CD14-positive monocyte (primary cell): ENCODE results near the gene FHIT. TPM values are rescaled to one million over a fixed set of nuclear protein-coding genes. Genes with fewer than 3 reads are reported as not detected.

ENCODE experiments used
- DNase-seq, 3 donors: peaks; one replicate each; pipeline ENCODE4 v3.0.0-alpha.2; 2011 to 2022
- H2AFZ ChIP-seq: 2 replicates; pipeline ENCODE4 v1.6.0; 2012; ENCODE audit warnings: mild to moderate bottlenecking, low read depth, low read length, inconsistent platforms; ENCODE audit not compliant: insufficient read depth, poor library complexity, severe bottlenecking
- H3K27ac ChIP-seq, 2 donors: 1 replicate in 1 of 2; 2 replicates in 1 of 2; pipeline ENCODE4 v1.5.1; 2012 to 2013; ENCODE audit warnings: low read length in 2 of 2, control low read depth in 1 of 2, inconsistent platforms in 1 of 2, low read depth in 1 of 2, mild to moderate bottlenecking in 1 of 2
- H3K27me3 ChIP-seq, 2 donors: one replicate each; pipeline versions ENCODE4 v1.6.0 to v1.6.1; 2011 to 2013; ENCODE audit warnings: low read length in 2 of 2; ENCODE audit not compliant: control insufficient read depth in 2 of 2, insufficient read depth in 2 of 2
- H3K36me3 ChIP-seq, 2 donors: replicated peaks in 1 of 2; 1 replicate in 1 of 2; 2 replicates in 1 of 2; pipeline versions ENCODE4 v1.5.1 to v1.6.1; 2012 to 2013; ENCODE audit warnings: low read length in 2 of 2, control low read depth in 1 of 2, inconsistent platforms in 1 of 2, mild to moderate bottlenecking in 1 of 2; ENCODE audit not compliant: insufficient read depth in 2 of 2, control insufficient read depth in 1 of 2
- H3K4me1 ChIP-seq, 2 donors: 1 replicate in 1 of 2; 2 replicates in 1 of 2; pipeline versions ENCODE4 v1.5.1 to v1.6.1; 2012 to 2013; ENCODE audit warnings: low read length in 2 of 2, control low read depth in 1 of 2, inconsistent platforms in 1 of 2, mild to moderate bottlenecking in 1 of 2, moderate library complexity in 1 of 2; ENCODE audit not compliant: insufficient read depth in 2 of 2, control insufficient read depth in 1 of 2
- H3K4me2 ChIP-seq: replicated peaks from 2 replicates; pipeline ENCODE3; 2012; ENCODE audit warnings: low read length, moderate library complexity, mild to moderate bottlenecking; ENCODE audit not compliant: poor library complexity, severe bottlenecking; ENCODE audit errors: extremely low read depth
- H3K4me3 ChIP-seq, 3 experiments: fragments of 200-600 bp in 1 of 3; sonication (generic) in 1 of 3; replicated peaks in 1 of 3; 1 replicate in 2 of 3; 2 replicates in 1 of 3; pipeline ENCODE4 v1.5.1; 2011 to 2013; ENCODE audit warnings: low read length in 3 of 3, mild to moderate bottlenecking in 3 of 3, control low read depth in 2 of 3, low read depth in 2 of 3, inconsistent platforms in 1 of 3, moderate library complexity in 1 of 3
- H3K79me2 ChIP-seq: 2 replicates; pipeline ENCODE4 v1.6.0; 2012; ENCODE audit warnings: mild to moderate bottlenecking, control low read depth, inconsistent platforms, low read length, moderate library complexity; ENCODE audit not compliant: insufficient read depth
- H3K9ac ChIP-seq: 2 replicates; pipeline ENCODE4 v1.6.0; 2017; ENCODE audit warnings: low read length, mild to moderate bottlenecking; ENCODE audit not compliant: insufficient read depth, poor library complexity, severe bottlenecking
- H3K9me3 ChIP-seq, 2 donors: replicated peaks in 1 of 2; 1 replicate in 1 of 2; 2 replicates in 1 of 2; pipeline versions ENCODE4 v1.5.1 to v1.6.1; 2012 to 2013; ENCODE audit warnings: low read length in 2 of 2, control low read depth in 1 of 2; ENCODE audit not compliant: control insufficient read depth in 1 of 2, insufficient read depth in 1 of 2
- H4K20me1 ChIP-seq: 2 replicates; pipeline ENCODE4 v1.6.0; 2012; ENCODE audit warnings: mild to moderate bottlenecking, low read length, control low read depth, moderate library complexity; ENCODE audit not compliant: insufficient read depth
- H3K27ac Mint-ChIP-seq, 7 donors: one replicate each; pipeline ENCODE4 v1.8.0; 2020; ENCODE audit warnings: mild to moderate bottlenecking in 7 of 7, mixed read lengths in 7 of 7, moderate library complexity in 6 of 7, inconsistent platforms in 2 of 7
- H3K27me3 Mint-ChIP-seq, 3 donors: one replicate each; pipeline ENCODE4 v1.8.0; 2021 to 2022; ENCODE audit warnings: low read depth in 3 of 3, mild to moderate bottlenecking in 3 of 3, mixed read lengths in 3 of 3, moderate library complexity in 3 of 3, inconsistent platforms in 1 of 3
- H3K36me3 Mint-ChIP-seq, 2 donors: one replicate each; pipeline ENCODE4 v1.8.0; 2020; ENCODE audit warnings: mixed read lengths in 2 of 2, inconsistent platforms in 1 of 2, mild to moderate bottlenecking in 1 of 2
- H3K4me1 Mint-ChIP-seq: one replicate; pipeline ENCODE4 v1.8.0; 2020; ENCODE audit warnings: mild to moderate bottlenecking, mixed read lengths
- H3K4me3 Mint-ChIP-seq, 2 donors: one replicate each; pipeline ENCODE4 v1.8.0; 2020; ENCODE audit warnings: mild to moderate bottlenecking in 2 of 2, mixed read lengths in 2 of 2, moderate library complexity in 1 of 2
- H3K9me3 Mint-ChIP-seq, 7 donors: one replicate each; pipeline ENCODE4 v1.8.0; 2020 to 2022; ENCODE audit warnings: mixed read lengths in 7 of 7, mild to moderate bottlenecking in 6 of 7, moderate library complexity in 6 of 7, inconsistent platforms in 2 of 7
- WGBS: methylation state at CpG from one replicate; pipeline ENCODE4 v1.1.5; 2013; ENCODE audit warnings: missing lambda C conversion rate; ENCODE audit not compliant: insufficient coverage; 5-methylcytosine and 5-hydroxymethylcytosine counted together
- intact Hi-C, 2 donors: fragments of 100-400 bp; cut with micrococcal nuclease; formaldehyde crosslinking; loops; one replicate each; pipeline versions ENCODE4 v1.15.0 to v1.15.1; 2023
- polyA plus RNA-seq, 3 donors: library from polyadenylated mRNA; depleted of rRNA in 1 of 3; unstranded in 2 of 3; stranded (reverse) in 1 of 3; fragments of 300-500 nt in 2 of 3; fragments of >200 nt in 1 of 3; fragmentation: Illumina TruSeq in 2 of 3; gene quantifications; 1 replicate in 2 of 3; 2 replicates in 1 of 3; pipeline ENCODE4 v1.2.3, GENCODE V29; 2012 to 2021
- TF ChIP-seq, protein P1 (sequence below): fragments of 200-600 bp; IDR thresholded peaks from one replicate; pipeline ENCODE4 v1.8.0; 2022; ENCODE audit warnings: antibody characterized with exemption, mild to moderate bottlenecking

FHIT gene
- polyA plus RNA-seq, 3 donors = 1.7 to 3.4 (median 3.2) TPM

- Histone ChIP-seq H3K27ac (peak overlapping the region in 1 of 2 donors; percentile 7), H3K79me2 (no peaks in the 10 kb centered on the region), H2AFZ (no peak overlapping the region), H3K9ac (no peak overlapping the region), H3K36me3 (no peaks in the 10 kb centered on the region), H3K4me3 (no peak overlapping the region), H3K4me1 (peaks cover 9 to 14% of the 10 kb centered on the region in 2 donors), H3K27me3 (no peaks in the 10 kb centered on the region), H3K9me3 (no peaks in the 10 kb centered on the region), H3K4me2 (peak overlapping the region; percentile 7), H4K20me1 (no peaks in the 10 kb centered on the region)
- peaks cover 0 to 5% (median 0%) of the 10 kb centered on the region in 7 donors for H3K9me3 Mint-ChIP-seq
- TF ChIP-seq, protein P1, sequence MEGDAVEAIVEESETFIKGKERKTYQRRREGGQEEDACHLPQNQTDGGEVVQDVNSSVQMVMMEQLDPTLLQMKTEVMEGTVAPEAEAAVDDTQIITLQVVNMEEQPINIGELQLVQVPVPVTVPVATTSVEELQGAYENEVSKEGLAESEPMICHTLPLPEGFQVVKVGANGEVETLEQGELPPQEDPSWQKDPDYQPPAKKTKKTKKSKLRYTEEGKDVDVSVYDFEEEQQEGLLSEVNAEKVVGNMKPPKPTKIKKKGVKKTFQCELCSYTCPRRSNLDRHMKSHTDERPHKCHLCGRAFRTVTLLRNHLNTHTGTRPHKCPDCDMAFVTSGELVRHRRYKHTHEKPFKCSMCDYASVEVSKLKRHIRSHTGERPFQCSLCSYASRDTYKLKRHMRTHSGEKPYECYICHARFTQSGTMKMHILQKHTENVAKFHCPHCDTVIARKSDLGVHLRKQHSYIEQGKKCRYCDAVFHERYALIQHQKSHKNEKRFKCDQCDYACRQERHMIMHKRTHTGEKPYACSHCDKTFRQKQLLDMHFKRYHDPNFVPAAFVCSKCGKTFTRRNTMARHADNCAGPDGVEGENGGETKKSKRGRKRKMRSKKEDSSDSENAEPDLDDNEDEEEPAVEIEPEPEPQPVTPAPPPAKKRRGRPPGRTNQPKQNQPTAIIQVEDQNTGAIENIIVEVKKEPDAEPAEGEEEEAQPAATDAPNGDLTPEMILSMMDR = no peak
- H3K4me1 Mint-ChIP-seq = peaks cover 14% of the 10 kb centered on the region
- WGBS = no CpG with 5 or more reads among the region's 2 CpGs
- H3K4me3 Mint-ChIP-seq = peak overlapping the region in 1 of 2 donors; percentile 56
- intact Hi-C loops = no loop called here
- H3K27ac Mint-ChIP-seq = peak overlapping the region in 5 of 7 donors; percentile 11 to 76 (median 65)
- DNase-seq = peak; percentile 37 to 67 (median 57)
- no peaks in the 10 kb centered on the region for H3K27me3 Mint-ChIP-seq
- H3K36me3 Mint-ChIP-seq = no peaks in the 10 kb centered on the region
These were observed 1366.8 kb downstream of the FHIT start for GRCh38 chr3:59884409-59884808.

DNA sequence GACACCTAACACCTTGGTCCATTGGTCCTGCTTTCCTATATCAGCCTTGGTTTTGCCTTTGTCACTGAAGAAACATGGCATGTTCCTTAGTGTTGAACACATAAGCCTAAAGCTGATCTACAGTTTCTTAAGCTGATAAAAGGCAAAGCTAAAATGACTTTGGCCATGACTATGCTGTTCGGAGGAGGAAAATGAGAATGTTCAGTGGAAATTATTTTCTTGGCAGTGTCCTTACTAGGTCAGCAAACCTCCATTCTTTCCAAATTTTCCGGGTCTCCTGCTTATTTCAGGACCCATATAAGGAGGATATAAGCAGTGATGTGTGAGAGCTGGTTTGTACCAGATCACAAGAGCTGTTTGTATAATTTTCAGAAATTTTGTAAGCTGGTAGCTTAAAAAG is 1368.5 kb downstream of the FHIT start:
- no peak for DNase-seq
- H3K9me3 Mint-ChIP-seq = peaks cover 0 to 3% (median 0%) of the 10 kb centered on the region in 7 donors
- H3K36me3 Mint-ChIP-seq = no peaks in the 10 kb centered on the region
- H3K4me1 Mint-ChIP-seq = peaks cover 14% of the 10 kb centered on the region
- H4K20me1 ChIP-seq = no peaks in the 10 kb centered on the region
- H3K9me3 ChIP-seq = no peaks in the 10 kb centered on the region
- H3K36me3 ChIP-seq = no peaks in the 10 kb centered on the region
- intact Hi-C loops = no loop called here
- no CpG with 5 or more reads among the region's 2 CpGs for WGBS
- no peak overlapping the region for H3K4me2 ChIP-seq
- no peak overlapping the region for H3K27ac Mint-ChIP-seq
- H3K4me1 ChIP-seq = peaks cover 9 to 14% of the 10 kb centered on the region in 2 donors
- H3K27ac ChIP-seq = no peak overlapping the region
- H3K4me3 ChIP-seq = no peak overlapping the region
- H3K79me2 ChIP-seq = no peaks in the 10 kb centered on the region
- TF ChIP-seq, protein P1 = no peak
- no peak overlapping the region for H2AFZ ChIP-seq
- no peak overlapping the region for H3K4me3 Mint-ChIP-seq
- no peaks in the 10 kb centered on the region for H3K27me3 Mint-ChIP-seq
- H3K27me3 ChIP-seq = no peaks in the 10 kb centered on the region
- H3K9ac ChIP-seq = no peak overlapping the region
